OCI-LY3 (cell line): ENCODE measurements around the gene IGSF3.
"Not testable (repeated sequence)": the region's sequence is repeated elsewhere in the genome, so short reads cannot be mapped to it uniquely, and the experiment has no call there.

Experiments used
- CTCF ChIP-seq: fragments of 200-600, 300-600 bp; sonication (generic); IDR thresholded peaks from 2 replicates; pipeline ENCODE4 v1.5.1; 2014; ENCODE audit warnings: antibody characterized with exemption, low read length, low read depth
- EZH2phosphoT487 ChIP-seq: fragments of 200-600 bp; shearing (Covaris generic); IDR thresholded peaks from 2 replicates; pipeline ENCODE4 v1.6.1; 2018; ENCODE audit warnings: antibody characterized with exemption, mixed run types, low read depth

GRCh38 chr1:116647186-116647585 lies 20.3 kb downstream of the IGSF3 start:
- TF ChIP-seq CTCF, EZH2phosphoT487: not testable (repeated sequence)
